Measurements from ENCODE around the gene OSER1. TPM values are rescaled to one million over a fixed set of nuclear protein-coding genes. Genes with fewer than 3 reads are reported as not detected.

Gene OSER1
- total and polyA plus RNA-seq, 2 of the 8 experiments (the other 6 are each of a cell fraction or from before 2014, with no cell fraction given): 24.5 to 31.8 TPM

- Histone ChIP-seq H3K4me3 (ENCODE audit: extremely low read depth in 1 of 4, insufficient read depth in 2 of 4, low read depth in 3 of 4, low read length in 4 of 4) (no peak overlapping the region), H4K20me1 (replicated peaks in 1 of 2; ENCODE audit: control insufficient read depth in 1 of 2, insufficient read depth in 2 of 2, low read length in 2 of 2) (no peaks in the 10 kb centered on the region), H3K36me3 (ENCODE audit: control insufficient read depth in 2 of 4, insufficient read depth in 4 of 4, low read length in 3 of 4) (no peaks in the 10 kb centered on the region), H2BK15ac (ENCODE audit: low read length) (no peak overlapping the region), H2BK12ac (ENCODE audit: low read depth, low read length) (no peak overlapping the region), H3K4me2 (ENCODE audit: insufficient read depth in 1 of 2, low read depth in 2 of 2, low read length in 2 of 2) (no peak overlapping the region), H2AK5ac (ENCODE audit: low read depth, low read length) (no peak overlapping the region), H2BK5ac (ENCODE audit: low read depth, low read length) (no peak overlapping the region), H4K8ac (ENCODE audit: extremely low read depth, insufficient read depth, low read length) (no peak overlapping the region), H3K9me3 (ENCODE audit: insufficient read depth in 2 of 2, low read depth in 1 of 2, low read length in 1 of 2) (no peaks in the 10 kb centered on the region), H3K4me1 (replicated peaks in 1 of 4; ENCODE audit: control insufficient read depth in 3 of 4, insufficient read depth in 4 of 4, low read length in 3 of 4) (no peaks in the 10 kb centered on the region), H4K5ac (ENCODE audit: insufficient read length, low read depth, low read length) (no peak overlapping the region), H3K23ac (ENCODE audit: insufficient read length) (no peak overlapping the region), H3K18ac (ENCODE audit: extremely low read depth, low read length) (no peak overlapping the region), H2BK120ac (replicated peaks; ENCODE audit: low read depth, low read length) (no peak overlapping the region), H3K27ac (ENCODE audit: low read depth, low read length) (no peak overlapping the region), H3K14ac (ENCODE audit: insufficient read length) (no peak overlapping the region), H3K9ac (replicated peaks in 1 of 4; ENCODE audit: extremely low read depth in 1 of 4, low read depth in 3 of 4, low read length in 3 of 4) (no peak overlapping the region), H3K27me3 (replicated peaks in 1 of 4; ENCODE audit: control insufficient read depth in 3 of 4, extremely low read depth in 1 of 4, insufficient read depth in 3 of 4, low read length in 3 of 4) (no peaks in the 10 kb centered on the region), H3K4ac (replicated peaks; ENCODE audit: insufficient read length, low read depth, low read length) (no peak overlapping the region), H3K79me1 (ENCODE audit: low read depth, low read length) (no peaks in the 10 kb centered on the region), H2BK20ac (ENCODE audit: low read length) (no peak overlapping the region), H4K91ac (replicated peaks; ENCODE audit: insufficient read length, low read length) (no peak overlapping the region), H2AFZ (ENCODE audit: low read length) (no peak overlapping the region), H3K23me2 (ENCODE audit: low read depth, low read length) (no peaks in the 10 kb centered on the region), H3K56ac (replicated peaks; ENCODE audit: insufficient read length, low read depth, low read length) (no peak overlapping the region), H3K79me2 (ENCODE audit: control insufficient read depth in 1 of 2, insufficient read depth in 2 of 2, low read length in 2 of 2) (no peaks in the 10 kb centered on the region)
- DNase-seq (ENCODE audit: low read depth in 1 of 2, low spot score in 2 of 2) (no peak), FAIRE-seq (no peak)
- ChIA-PET POLR2A (ENCODE audit: partially characterized antibody) (interaction anchor here (1.3 to 1.6 kb wide), 2 partner anchors 16 to 21 kb away, joined by 4 read pairs; no protein-coding TSS in a partner anchor), CTCF (ENCODE audit: partially characterized antibody) (interaction anchor here (0.7 to 4.6 kb wide), 7 partner anchors 9 to 58 kb away, joined by 3 to 22 read pairs (median 3); no protein-coding TSS in a partner anchor)
- TF ChIP-seq GTF2F1 (IDR thresholded peaks at IDR 0.05; ENCODE audit: borderline replicate concordance, low read depth, low read length) (no peak), EGR1 (IDR thresholded peaks at IDR 0.05; ENCODE audit: borderline replicate concordance, low read depth, low read length) (no peak), TCF12 (IDR thresholded peaks at IDR 0.05; ENCODE audit: low read depth, low read length) (no peak), TAF1 (IDR thresholded peaks at IDR 0.05; ENCODE audit: low read depth, low read length) (no peak), BRCA1 (IDR thresholded peaks at IDR 0.05; ENCODE audit: low read depth, low read length) (no peak), RFX5 (IDR thresholded peaks at IDR 0.05; ENCODE audit: borderline replicate concordance, low read depth, low read length) (no peak), HDAC2 (IDR thresholded peaks at IDR 0.05; ENCODE audit: borderline replicate concordance in 1 of 2, low read depth in 2 of 2, low read length in 2 of 2) (no peak), ZNF274 (IDR thresholded peaks at IDR 0.05; ENCODE audit: borderline replicate concordance, extremely low read depth, low read length) (no peak), BCL11A (IDR thresholded peaks at IDR 0.05; ENCODE audit: low read depth in 2 of 2, low read length in 2 of 2) (no peak), ASH2L (IDR thresholded peaks at IDR 0.05; ENCODE audit: low read length) (no peak), SIN3A (conservative IDR thresholded peaks at IDR 0.05 in 1 of 2, IDR thresholded peaks at IDR 0.05 in 1 of 2; ENCODE audit: low read depth in 1 of 2, low read length in 2 of 2) (no peak), HDAC6 (IDR thresholded peaks at IDR 0.05; ENCODE audit: low read depth, low read length) (no peak), YY1 (IDR thresholded peaks at IDR 0.05; ENCODE audit: low read depth, low read length) (no peak), KDM4A (IDR thresholded peaks at IDR 0.05; ENCODE audit: low read depth, low read length, severe bottlenecking) (no peak)
- WGBS, 2 experiments (ENCODE audit: extremely low coverage in 1 of 2, insufficient coverage in 1 of 2, insufficient read length in 1 of 2, insufficient replicate concordance in 2 of 2, low coverage in 1 of 2, low lambda C conversion rate in 2 of 2, missing lambda C conversion rate in 1 of 2): 64% methylated on average over 4 of the region's 4 CpGs; no CpG with 5 or more reads in 1 of the 2 experiments
These were observed 44.1 kb downstream of the OSER1 start for GRCh38 chr20:44166477-44166876.
